ENCODE results near the gene PADI1. TPM values are rescaled to one million over a fixed set of nuclear protein-coding genes. Genes with fewer than 3 reads are reported as not detected.

The PADI1 gene
- total RNA-seq, 1 experiment from 2014 or later = 0.37 TPM

DNA sequence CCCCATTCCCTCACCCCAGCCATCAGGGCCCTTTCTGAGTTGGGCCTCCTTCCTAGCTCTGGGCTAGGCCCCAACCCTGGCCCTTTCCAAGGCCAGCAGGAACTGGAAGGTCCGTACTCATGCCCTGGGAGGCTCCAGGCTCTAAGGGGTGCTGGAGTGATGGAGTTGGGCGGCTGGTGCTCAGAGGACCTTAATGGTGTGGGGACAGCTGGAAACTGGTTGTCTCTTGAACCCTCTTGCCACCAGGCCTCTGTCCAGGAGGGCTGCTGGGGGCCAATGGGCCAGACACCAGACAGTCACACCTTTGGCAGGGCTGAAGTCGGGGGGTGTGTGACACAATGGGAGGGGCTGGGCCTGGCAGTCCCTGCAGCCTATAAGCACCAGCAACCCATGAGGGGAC lies 9.2 kb upstream of the PADI1 start:
- no TSS peak for BruUV-seq (replicated peaks)
- H3K4me2 ChIP-seq (ENCODE audit: low read length) = no peak overlapping the region
- no peak overlapping the region for H2AFZ ChIP-seq (ENCODE audit: low read depth, low read length, poor library complexity, severe bottlenecking)
- no peak for DNase-seq (ENCODE audit: low read depth, low spot score)
- no peak overlapping the region for H3K9ac ChIP-seq (ENCODE audit: low read length)
- no peaks in the 10 kb centered on the region for H3K27me3 ChIP-seq (ENCODE audit: insufficient read depth, low read length)
- TF ChIP-seq, protein P1, sequence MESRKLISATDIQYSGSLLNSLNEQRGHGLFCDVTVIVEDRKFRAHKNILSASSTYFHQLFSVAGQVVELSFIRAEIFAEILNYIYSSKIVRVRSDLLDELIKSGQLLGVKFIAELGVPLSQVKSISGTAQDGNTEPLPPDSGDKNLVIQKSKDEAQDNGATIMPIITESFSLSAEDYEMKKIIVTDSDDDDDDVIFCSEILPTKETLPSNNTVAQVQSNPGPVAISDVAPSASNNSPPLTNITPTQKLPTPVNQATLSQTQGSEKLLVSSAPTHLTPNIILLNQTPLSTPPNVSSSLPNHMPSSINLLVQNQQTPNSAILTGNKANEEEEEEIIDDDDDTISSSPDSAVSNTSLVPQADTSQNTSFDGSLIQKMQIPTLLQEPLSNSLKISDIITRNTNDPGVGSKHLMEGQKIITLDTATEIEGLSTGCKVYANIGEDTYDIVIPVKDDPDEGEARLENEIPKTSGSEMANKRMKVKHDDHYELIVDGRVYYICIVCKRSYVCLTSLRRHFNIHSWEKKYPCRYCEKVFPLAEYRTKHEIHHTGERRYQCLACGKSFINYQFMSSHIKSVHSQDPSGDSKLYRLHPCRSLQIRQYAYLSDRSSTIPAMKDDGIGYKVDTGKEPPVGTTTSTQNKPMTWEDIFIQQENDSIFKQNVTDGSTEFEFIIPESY (IDR thresholded peaks at IDR 0.05; ENCODE audit: extremely low read depth, insufficient replicate concordance, low read length) = no peak
- TF ChIP-seq FOSL1 (IDR thresholded peaks at IDR 0.05; ENCODE audit: low read depth) = no peak
- TF ChIP-seq POLR2AphosphoS5 (IDR thresholded peaks at IDR 0.05; ENCODE audit: low read depth, low read length) = no peak
- no peak for TF ChIP-seq ELF1 (IDR thresholded peaks at IDR 0.05; ENCODE audit: borderline replicate concordance, low read depth)
- TF ChIP-seq CEBPB (IDR thresholded peaks at IDR 0.05; ENCODE audit: low read depth) = no peak
- no peak for TF ChIP-seq JUND (IDR thresholded peaks at IDR 0.05)
- H3K4me3 ChIP-seq (replicated peaks in 1 of 2; ENCODE audit: low read depth in 1 of 2, low read length in 2 of 2) = no peak overlapping the region
- H3K4me1 ChIP-seq (ENCODE audit: control insufficient read depth in 1 of 2, insufficient read depth in 2 of 2, low read length in 2 of 2) = peaks cover 4 to 26% of the 10 kb centered on the region in 2 experiments
- H3K36me3 ChIP-seq (ENCODE audit: control insufficient read depth in 1 of 2, insufficient read depth in 2 of 2, low read length in 2 of 2) = no peaks in the 10 kb centered on the region
- ATAC-seq = no peak
- RAD21 ChIA-PET (ENCODE audit: low non-redundant PET in 1 of 2, low total read pairs in 2 of 2, uncharacterized antibody in 2 of 2, unreplicated experiment in 2 of 2) = no interaction called here
- intact Hi-C loops (cut with micrococcal nuclease) = no loop called here
- H3K9me2 ChIP-seq (ENCODE audit: insufficient read depth) = no peaks in the 10 kb centered on the region
- no peak overlapping the region for H3K27ac ChIP-seq (ENCODE audit: low read depth, low read length)
- no peaks in the 10 kb centered on the region for H3K9me3 ChIP-seq (ENCODE audit: control insufficient read depth in 1 of 2, insufficient read depth in 1 of 2, low read depth in 1 of 2, low read length in 2 of 2)
- H4K20me1 ChIP-seq (ENCODE audit: insufficient read depth) = no peaks in the 10 kb centered on the region
- POLR2A ChIA-PET = no interaction called here
- CTCF ChIA-PET = no interaction called here
- no peaks in the 10 kb centered on the region for H3K79me2 ChIP-seq (ENCODE audit: insufficient read depth, low read length)

DNA sequence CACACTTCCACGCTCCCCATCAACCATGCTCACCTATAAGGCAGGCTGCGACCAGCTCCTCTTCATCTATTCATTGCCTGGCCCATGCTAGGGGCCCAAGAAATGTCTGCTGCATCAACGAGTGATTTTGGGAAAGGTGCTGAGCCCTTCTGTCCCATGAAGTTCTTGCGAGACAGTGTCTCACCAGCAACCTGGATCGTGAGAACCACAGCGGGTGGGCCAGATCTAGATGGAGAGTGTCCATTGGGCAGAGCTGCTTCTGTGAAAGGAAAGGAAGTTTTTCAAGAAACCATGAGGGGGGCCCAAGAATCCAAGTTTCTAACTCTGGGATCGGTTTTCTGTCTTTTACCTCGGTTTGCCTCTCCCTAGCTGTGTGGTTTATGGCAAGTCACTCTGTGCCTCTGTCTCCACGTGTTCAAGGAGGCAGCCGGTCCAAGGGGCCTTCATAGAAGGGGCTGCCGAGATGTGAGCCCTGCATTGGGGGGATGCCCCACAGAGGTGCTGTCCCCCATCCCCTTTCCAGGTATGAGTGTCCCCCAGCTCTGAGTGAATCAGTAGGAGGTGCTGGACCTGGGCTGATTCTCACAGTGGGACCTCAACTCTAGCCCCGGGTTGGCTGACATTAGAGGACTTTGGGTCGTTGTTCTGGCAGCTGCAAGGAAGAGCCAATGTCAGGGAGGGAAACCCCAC lies 8.3 kb upstream of the PADI1 start:
- ATAC-seq (no peak), DNase-seq (ENCODE audit: low read depth, low spot score) (no peak)
- no peak overlapping the region for H3K4me3 ChIP-seq (replicated peaks in 1 of 2; ENCODE audit: low read depth in 1 of 2, low read length in 2 of 2)
- RAD21 ChIA-PET (ENCODE audit: low non-redundant PET in 1 of 2, low total read pairs in 2 of 2, uncharacterized antibody in 2 of 2, unreplicated experiment in 2 of 2) = no interaction called here
- POLR2A ChIA-PET = no interaction called here
- no peak overlapping the region for H3K27ac ChIP-seq (ENCODE audit: low read depth, low read length)
- BruUV-seq (replicated peaks) = no TSS peak
- no peaks in the 10 kb centered on the region for H3K79me2 ChIP-seq (ENCODE audit: insufficient read depth, low read length)
- H3K4me2 ChIP-seq (ENCODE audit: low read length) = no peak overlapping the region
- no peaks in the 10 kb centered on the region for H3K27me3 ChIP-seq (ENCODE audit: insufficient read depth, low read length)
- no peaks in the 10 kb centered on the region for H4K20me1 ChIP-seq (ENCODE audit: insufficient read depth)
- CTCF ChIA-PET = no interaction called here
- H3K9me3 ChIP-seq (ENCODE audit: control insufficient read depth in 1 of 2, insufficient read depth in 1 of 2, low read depth in 1 of 2, low read length in 2 of 2) = no peaks in the 10 kb centered on the region
- H3K36me3 ChIP-seq (ENCODE audit: control insufficient read depth in 1 of 2, insufficient read depth in 2 of 2, low read length in 2 of 2) = no peaks in the 10 kb centered on the region
- H3K4me1 ChIP-seq (ENCODE audit: control insufficient read depth in 1 of 2, insufficient read depth in 2 of 2, low read length in 2 of 2) = peaks cover 5 to 23% of the 10 kb centered on the region in 2 experiments; a peak in 3 of 4 replicates
- intact Hi-C loops (cut with micrococcal nuclease) = no loop called here
- H2AFZ ChIP-seq (ENCODE audit: low read depth, low read length, poor library complexity, severe bottlenecking) = no peak overlapping the region
- no peaks in the 10 kb centered on the region for H3K9me2 ChIP-seq (ENCODE audit: insufficient read depth)
- no peak overlapping the region for H3K9ac ChIP-seq (ENCODE audit: low read length)
- TF ChIP-seq TCF7L2 (IDR thresholded peaks at IDR 0.05; ENCODE audit: borderline replicate concordance, extremely low read depth, insufficient read depth, insufficient read length) = no peak
- TF ChIP-seq JUND (IDR thresholded peaks at IDR 0.05) = no peak
- TF ChIP-seq FOSL1 (IDR thresholded peaks at IDR 0.05; ENCODE audit: low read depth) = no peak
- TF ChIP-seq POLR2AphosphoS5 (IDR thresholded peaks at IDR 0.05; ENCODE audit: low read depth, low read length) = no peak
- TF ChIP-seq CEBPB (IDR thresholded peaks at IDR 0.05; ENCODE audit: low read depth) = no peak
- TF ChIP-seq, protein P2, sequence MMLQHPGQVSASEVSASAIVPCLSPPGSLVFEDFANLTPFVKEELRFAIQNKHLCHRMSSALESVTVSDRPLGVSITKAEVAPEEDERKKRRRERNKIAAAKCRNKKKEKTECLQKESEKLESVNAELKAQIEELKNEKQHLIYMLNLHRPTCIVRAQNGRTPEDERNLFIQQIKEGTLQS (IDR thresholded peaks at IDR 0.05) = no peak
- TF ChIP-seq, protein P1 (IDR thresholded peaks at IDR 0.05; ENCODE audit: extremely low read depth, insufficient replicate concordance, low read length) = no peak
- TF ChIP-seq EZH2phosphoT487 (IDR thresholded peaks at IDR 0.05; ENCODE audit: borderline replicate concordance) = no peak
- TF ChIP-seq ZNF274 (IDR thresholded peaks at IDR 0.05; ENCODE audit: low read depth, low read length) = no peak
- TF ChIP-seq, protein P3, sequence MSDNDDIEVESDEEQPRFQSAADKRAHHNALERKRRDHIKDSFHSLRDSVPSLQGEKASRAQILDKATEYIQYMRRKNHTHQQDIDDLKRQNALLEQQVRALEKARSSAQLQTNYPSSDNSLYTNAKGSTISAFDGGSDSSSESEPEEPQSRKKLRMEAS (IDR thresholded peaks at IDR 0.05) = no peak
- TF ChIP-seq ZFX (IDR thresholded peaks at IDR 0.05) = no peak
- no peak for TF ChIP-seq RAD21 (IDR thresholded peaks at IDR 0.05; ENCODE audit: low read depth)
- no peak for TF ChIP-seq SRF (IDR thresholded peaks at IDR 0.05; ENCODE audit: low read depth)
- no peak for TF ChIP-seq EZH2 (IDR thresholded peaks at IDR 0.05)
- no peak for TF ChIP-seq SIN3A (IDR thresholded peaks at IDR 0.05; ENCODE audit: low read depth)
